ENCODE results near the gene GPX2. TPM values are rescaled to one million over a fixed set of nuclear protein-coding genes. Genes with fewer than 3 reads are reported as not detected.

Gene GPX2
- 0.09 TPM in 1 of 2 replicates, not detected in the other for total RNA-seq

GRCh38 chr14:64942531-64943111 lies at the start of gene GPX2:
Gene GPX2 (minus strand): TSS chr14:64942745. CDS start chr14:64942726, 19 bp downstream.

GRCh38 chr14:64986648-64987437 lies 44.3 kb upstream of the GPX2 start, which contains the start of gene FNTB:
Gene FNTB (plus strand): TSS chr14:64986895. CDS start chr14:64986954, 59 bp downstream.

GRCh38 chr14:64971943-64972791 lies 29.6 kb upstream of the GPX2 start, which contains the start of gene RAB15:
Gene RAB15 (minus strand): TSS chr14:64972336. CDS start chr14:64972076, 260 bp downstream.

GRCh38 chr14:64914237-64915028 lies 28.1 kb downstream of the GPX2 start, which contains the start of gene CHURC1:
Gene CHURC1 (plus strand): TSS chr14:64914455. CDS start chr14:64914496, 41 bp downstream.

Other genes with a start within 250 kb of the GPX2 start
- gene PLEKHG3, start 238.3 kb downstream of the GPX2 start, total RNA-seq: 3.6 and 5.2 TPM in 2 replicates
- gene SPTB, start 62.8 kb downstream of the GPX2 start, total RNA-seq: under 0.01 TPM in 1 of 2 replicates, not detected in the other
- gene CHURC1, start 28.3 kb downstream of the GPX2 start, total RNA-seq: 37.0 and 42.4 TPM in 2 replicates
- 7.2 and 8.8 TPM in 2 replicates for gene RAB15, start 29.6 kb upstream of the GPX2 start, total RNA-seq
- gene FNTB, start 44.1 kb upstream of the GPX2 start, total RNA-seq: 6.7 and 8.7 TPM in 2 replicates
- 43.5 and 47.9 TPM in 2 replicates for gene MAX, start 159.8 kb upstream of the GPX2 start, total RNA-seq